Activated naive CD8-positive, alpha-beta T cell (primary cell): Measurements from ENCODE around the gene CLEC16A.

Experiments used
- H3K27ac Mint-ChIP-seq: one replicate; pipeline ENCODE4 v1.8.0; 2021; ENCODE audit warnings: mixed read lengths
- H3K27me3 Mint-ChIP-seq: one replicate; pipeline ENCODE4 v1.8.0; 2021; ENCODE audit warnings: mixed read lengths
- H3K36me3 Mint-ChIP-seq: one replicate; pipeline ENCODE4 v1.8.0; 2021; ENCODE audit warnings: mixed read lengths
- H3K4me1 Mint-ChIP-seq: one replicate; pipeline ENCODE4 v1.8.0; 2021; ENCODE audit warnings: low read depth, mixed read lengths
- H3K4me3 Mint-ChIP-seq: one replicate; pipeline ENCODE4 v1.8.0; 2021; ENCODE audit warnings: mild to moderate bottlenecking, mixed read lengths
- H3K9me3 Mint-ChIP-seq: one replicate; pipeline ENCODE4 v1.8.0; 2021; ENCODE audit warnings: low read depth, mixed read lengths

Gene CLEC16A

GRCh38 chr16:11078812-11079459 is 134.6 kb downstream of the CLEC16A start:
- Mint-ChIP-seq H3K9me3 (no peaks in the 10 kb centered on the region), H3K4me1 (peaks cover 67% of the 10 kb centered on the region), H3K27ac (peak overlapping the region; percentile 89), H3K27me3 (no peaks in the 10 kb centered on the region), H3K4me3 (peak overlapping the region; percentile 70), H3K36me3 (peaks cover 2% of the 10 kb centered on the region)

- Mint-ChIP-seq H3K27ac (peak overlapping the region; percentile 89), H3K4me3 (peak overlapping the region; percentile 70), H3K9me3 (no peaks in the 10 kb centered on the region), H3K4me1 (peaks cover 67% of the 10 kb centered on the region), H3K27me3 (no peaks in the 10 kb centered on the region), H3K36me3 (peaks cover 2% of the 10 kb centered on the region)
These were observed 135.4 kb downstream of the CLEC16A start for GRCh38 chr16:11079652-11080187.

GRCh38 chr16:11080327-11080967 is 136.1 kb downstream of the CLEC16A start:
- Mint-ChIP-seq H3K4me3 (no peak overlapping the region), H3K9me3 (no peaks in the 10 kb centered on the region), H3K27ac (peak overlapping the region; percentile 89), H3K27me3 (no peaks in the 10 kb centered on the region), H3K4me1 (peaks cover 66% of the 10 kb centered on the region), H3K36me3 (peaks cover 2% of the 10 kb centered on the region)

- peaks cover 2% of the 10 kb centered on the region for H3K36me3 Mint-ChIP-seq
- H3K4me3 Mint-ChIP-seq: no peak overlapping the region
- peak overlapping the region; percentile 71 for H3K27ac Mint-ChIP-seq
- H3K27me3 Mint-ChIP-seq: no peaks in the 10 kb centered on the region
- H3K4me1 Mint-ChIP-seq: peaks cover 59% of the 10 kb centered on the region
- no peaks in the 10 kb centered on the region for H3K9me3 Mint-ChIP-seq
These were observed 136.8 kb downstream of the CLEC16A start for GRCh38 chr16:11080999-11081630.

GRCh38 chr16:11082108-11082859 is 137.9 kb downstream of the CLEC16A start:
- H3K27ac Mint-ChIP-seq: peak overlapping the region; percentile 46
- no peak overlapping the region for H3K4me3 Mint-ChIP-seq
- H3K4me1 Mint-ChIP-seq: peaks cover 52% of the 10 kb centered on the region
- no peaks in the 10 kb centered on the region for H3K27me3 Mint-ChIP-seq
- H3K36me3 Mint-ChIP-seq: peaks cover 2% of the 10 kb centered on the region
- no peaks in the 10 kb centered on the region for H3K9me3 Mint-ChIP-seq

- H3K4me3 Mint-ChIP-seq: no peak overlapping the region
- no peak overlapping the region for H3K27ac Mint-ChIP-seq
- no peaks in the 10 kb centered on the region for H3K9me3 Mint-ChIP-seq
- peaks cover 2% of the 10 kb centered on the region for H3K36me3 Mint-ChIP-seq
- H3K4me1 Mint-ChIP-seq: peaks cover 50% of the 10 kb centered on the region
- H3K27me3 Mint-ChIP-seq: no peaks in the 10 kb centered on the region
These were observed 138.6 kb downstream of the CLEC16A start for GRCh38 chr16:11082860-11083388.

GRCh38 chr16:11084484-11084875 is 140.1 kb downstream of the CLEC16A start:
- no peaks in the 10 kb centered on the region for H3K9me3 Mint-ChIP-seq
- H3K36me3 Mint-ChIP-seq: peaks cover 2% of the 10 kb centered on the region
- H3K4me1 Mint-ChIP-seq: peaks cover 50% of the 10 kb centered on the region
- H3K27me3 Mint-ChIP-seq: no peaks in the 10 kb centered on the region
- H3K27ac Mint-ChIP-seq: peak overlapping the region; percentile 36
- no peak overlapping the region for H3K4me3 Mint-ChIP-seq

- H3K4me3 Mint-ChIP-seq: no peak overlapping the region
- peak overlapping the region; percentile 36 for H3K27ac Mint-ChIP-seq
- H3K36me3 Mint-ChIP-seq: peaks cover 4% of the 10 kb centered on the region
- no peaks in the 10 kb centered on the region for H3K27me3 Mint-ChIP-seq
- H3K9me3 Mint-ChIP-seq: no peaks in the 10 kb centered on the region
- H3K4me1 Mint-ChIP-seq: peaks cover 48% of the 10 kb centered on the region
These were observed 140.6 kb downstream of the CLEC16A start for GRCh38 chr16:11084876-11085485.

GRCh38 chr16:11085916-11086315 is 141.6 kb downstream of the CLEC16A start:
- peaks cover 42% of the 10 kb centered on the region for H3K4me1 Mint-ChIP-seq
- peak overlapping the region; percentile 28 for H3K27ac Mint-ChIP-seq
- no peaks in the 10 kb centered on the region for H3K9me3 Mint-ChIP-seq
- H3K27me3 Mint-ChIP-seq: no peaks in the 10 kb centered on the region
- peaks cover 4% of the 10 kb centered on the region for H3K36me3 Mint-ChIP-seq
- H3K4me3 Mint-ChIP-seq: no peak overlapping the region

- peaks cover 2% of the 10 kb centered on the region for H3K36me3 Mint-ChIP-seq
- H3K9me3 Mint-ChIP-seq: no peaks in the 10 kb centered on the region
- H3K4me3 Mint-ChIP-seq: no peak overlapping the region
- H3K27ac Mint-ChIP-seq: peak overlapping the region; percentile 68
- H3K4me1 Mint-ChIP-seq: peaks cover 53% of the 10 kb centered on the region
- H3K27me3 Mint-ChIP-seq: no peaks in the 10 kb centered on the region
These were observed 143.3 kb downstream of the CLEC16A start for GRCh38 chr16:11087691-11088073.

- peaks cover 2% of the 10 kb centered on the region for H3K36me3 Mint-ChIP-seq
- H3K4me3 Mint-ChIP-seq: no peak overlapping the region
- H3K4me1 Mint-ChIP-seq: peaks cover 58% of the 10 kb centered on the region
- peak overlapping the region; percentile 78 for H3K27ac Mint-ChIP-seq
- H3K9me3 Mint-ChIP-seq: no peaks in the 10 kb centered on the region
- no peaks in the 10 kb centered on the region for H3K27me3 Mint-ChIP-seq
These were observed 143.8 kb downstream of the CLEC16A start for GRCh38 chr16:11088074-11088730.

GRCh38 chr16:11088831-11089230 is 144.5 kb downstream of the CLEC16A start:
- H3K27ac Mint-ChIP-seq: peak overlapping the region; percentile 78
- H3K4me1 Mint-ChIP-seq: peaks cover 61% of the 10 kb centered on the region
- H3K27me3 Mint-ChIP-seq: no peaks in the 10 kb centered on the region
- no peaks in the 10 kb centered on the region for H3K9me3 Mint-ChIP-seq
- H3K36me3 Mint-ChIP-seq: peaks cover 2% of the 10 kb centered on the region
- H3K4me3 Mint-ChIP-seq: no peak overlapping the region

GRCh38 chr16:11089504-11090124 is 145.2 kb downstream of the CLEC16A start:
- Mint-ChIP-seq H3K4me3 (no peak overlapping the region), H3K27me3 (no peaks in the 10 kb centered on the region), H3K9me3 (no peaks in the 10 kb centered on the region), H3K36me3 (peaks cover 2% of the 10 kb centered on the region), H3K4me1 (peaks cover 62% of the 10 kb centered on the region), H3K27ac (peak overlapping the region; percentile 72)
